Stimulated activated naive CD8-positive, alpha-beta T cell treated with anti-CD3 and anti-CD28 coated beads, Interleukin-15, Interleukin-2, amounts not matched to agents 100 ng/mL and 50 ng/mL, for 24 hours (primary cell): ENCODE data around the gene HCAR2.
"Not testable (repeated sequence)": the region's sequence is repeated elsewhere in the genome, so short reads cannot be mapped to it uniquely, and the experiment has no call there.

ENCODE experiments used
- H3K27ac Mint-ChIP-seq: one replicate; pipeline ENCODE4 v1.8.0; 2021; ENCODE audit warnings: mild to moderate bottlenecking, mixed read lengths
- H3K27me3 Mint-ChIP-seq: one replicate; pipeline ENCODE4 v1.8.0; 2021; ENCODE audit warnings: mixed read lengths
- H3K36me3 Mint-ChIP-seq: one replicate; pipeline ENCODE4 v1.8.0; 2021; ENCODE audit warnings: low read depth, mixed read lengths
- H3K4me1 Mint-ChIP-seq: one replicate; pipeline ENCODE4 v1.8.0; 2021; ENCODE audit warnings: low read depth, mixed read lengths
- H3K4me3 Mint-ChIP-seq: one replicate; pipeline ENCODE4 v1.8.0; 2021; ENCODE audit warnings: mild to moderate bottlenecking, mixed read lengths
- H3K9me3 Mint-ChIP-seq: one replicate; pipeline ENCODE4 v1.8.0; 2021; ENCODE audit warnings: mixed read lengths

HCAR2 gene

GRCh38 chr12:122691566-122691965 lies 11.6 kb downstream of the HCAR2 start:
- Mint-ChIP-seq H3K4me3 (no peak overlapping the region), H3K27me3 (no peaks in the 10 kb centered on the region), H3K9me3 (no peaks in the 10 kb centered on the region), H3K27ac (no peak overlapping the region), H3K36me3 (no peaks in the 10 kb centered on the region), H3K4me1 (no peaks in the 10 kb centered on the region)

- no peaks in the 10 kb centered on the region for H3K9me3 Mint-ChIP-seq
- H3K27ac Mint-ChIP-seq: no peak overlapping the region
- no peak overlapping the region for H3K4me3 Mint-ChIP-seq
- no peaks in the 10 kb centered on the region for H3K27me3 Mint-ChIP-seq
- H3K4me1 Mint-ChIP-seq: no peaks in the 10 kb centered on the region
- no peaks in the 10 kb centered on the region for H3K36me3 Mint-ChIP-seq
Observed at GRCh38 chr12:122688291-122688690, 14.9 kb downstream of the HCAR2 start.

- H3K4me3 Mint-ChIP-seq: no peak overlapping the region
- H3K27ac Mint-ChIP-seq: no peak overlapping the region
- H3K27me3 Mint-ChIP-seq: no peaks in the 10 kb centered on the region
- no peaks in the 10 kb centered on the region for H3K9me3 Mint-ChIP-seq
- H3K4me1 Mint-ChIP-seq: no peaks in the 10 kb centered on the region
- H3K36me3 Mint-ChIP-seq: no peaks in the 10 kb centered on the region
Observed at GRCh38 chr12:122687086-122687485, 16.1 kb downstream of the HCAR2 start.

- Mint-ChIP-seq H3K27ac (no peak overlapping the region), H3K36me3 (no peaks in the 10 kb centered on the region), H3K27me3 (no peaks in the 10 kb centered on the region), H3K4me3 (no peak overlapping the region), H3K9me3 (no peaks in the 10 kb centered on the region), H3K4me1 (no peaks in the 10 kb centered on the region)
Observed at GRCh38 chr12:122686538-122686937, 16.6 kb downstream of the HCAR2 start.

- no peak overlapping the region for H3K27ac Mint-ChIP-seq
- no peaks in the 10 kb centered on the region for H3K9me3 Mint-ChIP-seq
- H3K27me3 Mint-ChIP-seq: no peaks in the 10 kb centered on the region
- no peaks in the 10 kb centered on the region for H3K4me1 Mint-ChIP-seq
- H3K36me3 Mint-ChIP-seq: no peaks in the 10 kb centered on the region
- H3K4me3 Mint-ChIP-seq: no peak overlapping the region
Observed at GRCh38 chr12:122684297-122684813, 18.8 kb downstream of the HCAR2 start.

GRCh38 chr12:122681814-122682213 lies 21.3 kb downstream of the HCAR2 start:
- Mint-ChIP-seq H3K27me3 (no peaks in the 10 kb centered on the region), H3K4me1 (no peaks in the 10 kb centered on the region), H3K9me3 (no peaks in the 10 kb centered on the region), H3K4me3 (no peak overlapping the region), H3K36me3 (no peaks in the 10 kb centered on the region), H3K27ac (no peak overlapping the region)

- not testable (repeated sequence) for H3K9me3 Mint-ChIP-seq, H3K27ac Mint-ChIP-seq, H3K4me1 Mint-ChIP-seq, H3K27me3 Mint-ChIP-seq, H3K4me3 Mint-ChIP-seq, H3K36me3 Mint-ChIP-seq
Observed at GRCh38 chr12:122680989-122681388, 22.2 kb downstream of the HCAR2 start.

GRCh38 chr12:122676781-122677180 lies 26.4 kb downstream of the HCAR2 start:
- H3K36me3 Mint-ChIP-seq, H3K27me3 Mint-ChIP-seq, H3K4me3 Mint-ChIP-seq, H3K9me3 Mint-ChIP-seq, H3K27ac Mint-ChIP-seq, H3K4me1 Mint-ChIP-seq: not testable (repeated sequence)

GRCh38 chr12:122676015-122676414 lies 27.1 kb downstream of the HCAR2 start:
- not testable (repeated sequence) for H3K9me3 Mint-ChIP-seq, H3K27ac Mint-ChIP-seq, H3K4me1 Mint-ChIP-seq, H3K36me3 Mint-ChIP-seq, H3K27me3 Mint-ChIP-seq, H3K4me3 Mint-ChIP-seq

- Mint-ChIP-seq H3K9me3 (no peaks in the 10 kb centered on the region), H3K4me1 (no peaks in the 10 kb centered on the region), H3K27ac (no peak overlapping the region), H3K36me3 (no peaks in the 10 kb centered on the region), H3K27me3 (no peaks in the 10 kb centered on the region), H3K4me3 (no peak overlapping the region)
Observed at GRCh38 chr12:122672515-122672914, 30.6 kb downstream of the HCAR2 start.

- no peak overlapping the region for H3K27ac Mint-ChIP-seq
- no peaks in the 10 kb centered on the region for H3K9me3 Mint-ChIP-seq
- H3K4me3 Mint-ChIP-seq: no peak overlapping the region
- H3K27me3 Mint-ChIP-seq: no peaks in the 10 kb centered on the region
- no peaks in the 10 kb centered on the region for H3K36me3 Mint-ChIP-seq
- H3K4me1 Mint-ChIP-seq: no peaks in the 10 kb centered on the region
Observed at GRCh38 chr12:122669397-122670070, 33.6 kb downstream of the HCAR2 start.

GRCh38 chr12:122668268-122668667 lies 34.9 kb downstream of the HCAR2 start:
- Mint-ChIP-seq H3K4me3 (no peak overlapping the region), H3K36me3 (no peaks in the 10 kb centered on the region), H3K27ac (no peak overlapping the region), H3K4me1 (no peaks in the 10 kb centered on the region), H3K9me3 (no peaks in the 10 kb centered on the region), H3K27me3 (no peaks in the 10 kb centered on the region)

GRCh38 chr12:122665759-122666158 lies 37.4 kb downstream of the HCAR2 start:
- no peaks in the 10 kb centered on the region for H3K27me3 Mint-ChIP-seq
- H3K4me3 Mint-ChIP-seq: no peak overlapping the region
- no peak overlapping the region for H3K27ac Mint-ChIP-seq
- H3K4me1 Mint-ChIP-seq: no peaks in the 10 kb centered on the region
- no peaks in the 10 kb centered on the region for H3K36me3 Mint-ChIP-seq
- H3K9me3 Mint-ChIP-seq: no peaks in the 10 kb centered on the region

- Mint-ChIP-seq H3K27ac (no peak overlapping the region), H3K36me3 (no peaks in the 10 kb centered on the region), H3K9me3 (no peaks in the 10 kb centered on the region), H3K4me3 (no peak overlapping the region), H3K4me1 (no peaks in the 10 kb centered on the region), H3K27me3 (no peaks in the 10 kb centered on the region)
Observed at GRCh38 chr12:122665349-122665748, 37.8 kb downstream of the HCAR2 start.

- no peak overlapping the region for H3K4me3 Mint-ChIP-seq
Observed at GRCh38 chr12:122661938-122662337, 41.2 kb downstream of the HCAR2 start.

GRCh38 chr12:122661246-122661645 lies 41.9 kb downstream of the HCAR2 start:
- Mint-ChIP-seq H3K36me3 (no peaks in the 10 kb centered on the region), H3K4me3 (no peak overlapping the region), H3K4me1 (peaks cover 5% of the 10 kb centered on the region), H3K27ac (no peak overlapping the region), H3K27me3 (no peaks in the 10 kb centered on the region), H3K9me3 (no peaks in the 10 kb centered on the region)

More at GRCh38 chr12:122661938-122662337, 41.2 kb downstream of the HCAR2 start:
- H3K9me3 Mint-ChIP-seq: no peaks in the 10 kb centered on the region
- peaks cover 5% of the 10 kb centered on the region for H3K4me1 Mint-ChIP-seq
- no peaks in the 10 kb centered on the region for H3K36me3 Mint-ChIP-seq
- no peaks in the 10 kb centered on the region for H3K27me3 Mint-ChIP-seq
- H3K27ac Mint-ChIP-seq: no peak overlapping the region
